Fibroblast of upper back skin (primary cell): Measurements from ENCODE around the gene SERPING1.

ENCODE experiments used
- DNase-seq: peaks from one replicate; pipeline ENCODE4 v3.0.0-alpha.2; 2013

SERPING1 gene

GRCh38 chr11:57652662-57653061 lies 55.2 kb downstream of the SERPING1 start:
- no peak for DNase-seq

- DNase-seq = no peak
Observed at GRCh38 chr11:57653163-57653562, 55.7 kb downstream of the SERPING1 start.

- no peak for DNase-seq
Observed at GRCh38 chr11:57656885-57657193, 59.4 kb downstream of the SERPING1 start.

- DNase-seq = peak; percentile 99
Observed at GRCh38 chr11:57657194-57658022, 59.9 kb downstream of the SERPING1 start, which contains the start of gene CLP1. Gene CLP1, plus strand, starts transcription at chr11:57657762. Its CDS starts 1,715 bp downstream, at chr11:57659477.

GRCh38 chr11:57658023-57658361 lies 60.5 kb downstream of the SERPING1 start:
- DNase-seq = no peak

GRCh38 chr11:57659669-57660068 lies 62.2 kb downstream of the SERPING1 start:
- DNase-seq = no peak

GRCh38 chr11:57662893-57663292 lies 65.4 kb downstream of the SERPING1 start:
- DNase-seq = no peak

GRCh38 chr11:57663975-57664374 lies 66.5 kb downstream of the SERPING1 start:
- no peak for DNase-seq
